Sciatic nerve (tissue), 2 donors: ENCODE measurements around the gene ACTG1. TPM values are rescaled to one million over a fixed set of nuclear protein-coding genes. Genes with fewer than 3 reads are reported as not detected.
A peak's percentile ranks its signal among the peaks of the same experiment; 100 is the strongest.
"Not testable (repeated sequence)": the region's sequence is repeated elsewhere in the genome, so short reads cannot be mapped to it uniquely, and the experiment has no call there.

Experiments used
- ATAC-seq: fragments of 200-7000 bp; cut with Tn5 transposase; one replicate; pipeline ENCODE4 v1.9.1; 2020; ENCODE audit warnings: mild to moderate bottlenecking, moderate library complexity
- DNase-seq: peaks from one replicate; pipeline ENCODE4 v3.0.0-alpha.2; 2020; ENCODE audit warnings: low spot score
- intact Hi-C: fragments of 100-400 bp; cut with DNase I; formaldehyde crosslinking; loops from one replicate; pipeline ENCODE4 v1.14.2; 2022
- total RNA-seq: library from RNA; stranded (reverse); fragmentation: NEBNext Ultra II Directional; extraction: Animal tissue kit (Norgen Biotek cat#: 25700); gene quantifications from one replicate; pipeline ENCODE4 v1.2.1, GENCODE V29; 2021
- donor health status: DM: no; HTN: no; CAD: no.
- donor health status: DM: no; HTN: no; CAD: no.

ACTG1 gene
- total RNA-seq, 1 donor from 2014 or later = 2,552 TPM

DNA sequence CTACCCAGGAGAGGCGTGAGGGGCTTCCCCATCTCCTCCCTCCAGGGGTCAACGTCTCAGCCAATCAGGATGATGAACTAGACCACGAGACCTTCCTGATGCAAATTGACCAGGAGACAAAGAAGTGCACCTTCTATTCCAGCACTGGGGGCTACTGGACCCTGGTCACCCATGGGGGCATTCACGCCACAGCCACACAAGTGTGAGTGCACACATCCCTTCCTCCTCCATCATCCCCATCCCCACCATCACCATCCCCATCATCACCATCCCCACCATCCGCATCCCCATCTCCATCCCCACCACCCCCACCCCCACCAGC lies 22.4 kb upstream of the ACTG1 start:
- ATAC-seq = no peak
- DNase-seq = no peak
- intact Hi-C loops = no loop called here

DNA sequence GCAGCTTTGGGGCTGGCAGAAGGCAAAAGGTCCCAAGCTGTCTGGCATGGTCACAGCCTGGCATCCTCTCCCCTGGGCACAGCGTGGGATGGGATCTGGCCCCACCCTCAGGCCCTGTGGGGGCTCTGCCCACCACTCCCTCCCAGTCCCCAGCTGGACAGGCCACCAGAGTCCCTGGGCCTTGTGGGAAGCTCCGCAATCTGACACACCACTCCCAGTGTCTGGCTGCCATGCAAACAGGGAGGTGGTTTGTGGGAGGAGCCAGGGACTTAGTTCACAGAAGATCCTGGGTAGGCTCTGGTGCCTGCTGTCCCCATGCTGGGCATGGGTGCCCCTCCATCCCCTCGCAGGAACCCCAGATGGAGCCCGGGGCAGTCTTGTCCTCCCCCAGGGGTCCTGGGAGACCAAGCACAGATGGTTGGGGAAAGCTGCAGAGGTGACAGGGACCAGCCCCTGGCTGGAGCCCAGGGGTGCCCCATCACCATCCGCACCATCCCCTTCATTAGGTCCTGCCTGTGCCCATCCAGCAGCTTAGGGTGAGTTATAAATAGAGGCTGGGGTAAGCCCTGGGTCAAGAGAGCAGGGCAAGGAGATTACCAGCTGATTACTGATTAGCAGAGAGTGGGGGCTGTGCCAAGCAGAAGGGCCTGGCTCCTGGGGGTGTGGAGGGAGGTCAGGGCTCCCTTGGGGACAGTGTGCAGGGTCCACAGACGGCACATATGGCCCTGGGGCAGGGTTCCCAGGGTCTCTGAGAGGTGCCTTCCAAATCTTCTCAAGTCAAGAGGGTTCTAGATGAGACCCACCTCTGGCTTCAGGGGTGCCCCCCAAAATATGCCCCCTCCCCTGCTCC lies 21.8 kb upstream of the ACTG1 start:
- intact Hi-C loops = no loop called here
- ATAC-seq (no peak), DNase-seq (no peak)

DNA sequence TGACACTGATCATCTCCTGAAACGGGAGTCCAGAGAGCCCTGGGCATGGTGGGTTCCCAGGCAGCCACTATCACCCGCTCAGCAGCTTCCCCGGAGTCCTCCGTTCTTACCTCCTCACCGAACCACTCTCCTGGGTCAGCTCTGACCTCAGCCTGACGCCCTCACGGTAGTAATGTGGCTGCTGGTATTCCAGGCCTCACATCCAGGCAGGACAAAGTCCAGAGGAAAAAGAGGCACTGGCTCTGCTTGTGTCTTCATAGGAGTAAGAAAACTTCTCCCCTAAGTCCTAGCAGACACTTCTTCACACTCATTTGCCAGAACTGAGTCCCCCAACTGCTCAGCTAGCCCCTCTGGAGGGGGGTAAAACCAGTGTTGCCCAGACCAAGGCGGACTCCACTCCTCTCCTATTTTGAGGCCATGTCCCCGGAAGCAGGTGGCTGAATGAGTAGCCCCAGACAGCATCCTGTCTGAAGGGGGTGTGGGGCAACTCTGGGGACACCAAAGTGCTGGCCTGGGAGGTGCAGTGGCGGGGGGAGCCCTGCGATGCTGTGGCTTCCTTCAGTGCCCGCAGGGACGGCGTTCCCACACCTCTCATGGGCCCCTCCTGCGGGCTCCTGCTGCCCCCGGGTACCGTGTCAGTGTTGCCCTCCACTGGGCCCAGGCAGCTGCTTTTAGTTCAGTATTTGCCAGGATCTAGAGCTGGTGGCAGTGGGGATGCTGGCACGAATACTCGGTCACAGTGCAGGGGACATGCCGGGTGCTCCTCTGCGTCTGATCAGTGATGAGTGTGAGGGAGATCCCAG lies 20.9 kb upstream of the ACTG1 start:
- DNase-seq = no peak
- intact Hi-C loops = no loop called here
- no peak for ATAC-seq

DNA sequence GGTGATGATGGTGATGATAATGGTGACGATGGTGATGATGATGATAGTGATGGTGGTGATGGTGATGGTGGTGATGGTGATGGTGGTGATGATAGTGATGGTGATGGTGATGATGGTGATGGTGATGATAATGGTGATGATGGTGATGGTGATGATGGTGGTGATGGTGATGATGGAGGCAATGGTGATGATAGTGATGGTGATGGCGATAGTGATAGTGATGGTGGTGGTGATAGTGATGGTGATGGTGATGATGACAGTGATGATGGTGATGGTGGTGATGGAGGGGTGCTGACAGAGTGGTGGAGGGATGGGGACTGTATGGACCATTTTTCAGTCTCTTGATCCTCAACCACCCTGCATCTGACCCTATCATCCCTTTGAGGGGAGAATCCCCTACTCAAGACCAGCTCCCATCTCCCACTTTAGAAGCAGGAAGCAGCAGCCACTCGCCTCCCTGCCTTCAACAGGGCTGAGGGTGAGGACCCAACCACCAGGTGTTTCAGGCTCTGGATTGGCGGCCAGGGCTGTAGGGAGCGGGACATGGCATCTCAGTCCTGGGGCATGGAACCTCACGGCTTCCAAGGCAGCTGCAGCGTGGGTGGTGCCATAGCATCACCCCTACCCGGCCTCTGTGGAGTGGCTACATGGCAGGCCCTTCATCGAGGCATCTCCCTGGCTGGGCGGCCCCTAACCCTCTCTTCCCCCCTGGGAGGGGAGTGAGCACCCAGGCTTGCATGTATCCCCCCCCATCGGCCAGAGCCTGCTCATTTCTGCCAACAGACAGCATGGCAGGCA lies 20.1 kb upstream of the ACTG1 start:
- intact Hi-C loops = no loop called here
- DNase-seq (no peak), ATAC-seq (no peak)

DNA sequence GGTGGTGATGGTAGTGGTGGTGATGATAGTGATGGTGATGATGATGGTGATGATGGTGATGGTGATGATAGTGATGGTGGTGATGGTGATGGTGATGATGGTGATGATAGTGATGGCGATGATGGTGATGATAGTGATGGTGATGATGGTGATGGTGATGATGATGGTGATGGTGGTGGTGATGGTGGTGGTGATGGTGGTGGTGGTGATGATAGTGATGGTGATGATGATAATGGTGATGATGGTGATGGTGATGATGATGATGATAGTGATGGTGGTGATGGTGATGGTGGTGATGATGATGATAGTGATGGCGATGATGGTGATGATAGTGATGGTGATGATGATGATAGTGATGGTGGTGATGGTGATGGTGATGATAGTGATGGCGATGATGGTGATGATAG lies 19.4 kb upstream of the ACTG1 start:
- DNase-seq, ATAC-seq, intact Hi-C loops: not testable (repeated sequence)

DNA sequence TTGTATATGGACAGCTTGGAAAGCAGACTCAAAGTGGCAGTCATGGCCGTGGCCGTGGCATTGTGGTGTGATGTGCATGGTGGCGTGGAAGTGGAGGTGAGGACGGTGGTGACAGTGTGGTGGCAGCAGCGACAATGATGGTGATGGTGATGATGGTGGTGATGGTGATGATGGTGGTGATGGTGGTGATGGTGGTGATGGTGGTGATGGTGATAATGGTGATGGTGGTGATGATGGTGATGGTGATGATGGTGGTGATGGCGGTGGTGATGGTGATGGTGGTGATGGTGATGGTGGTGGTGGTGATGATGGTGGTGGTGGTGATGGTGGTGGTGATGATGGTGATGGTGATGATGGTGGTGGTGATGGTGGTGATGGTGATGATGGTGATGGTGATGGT lies 18.4 kb upstream of the ACTG1 start:
- intact Hi-C loops, DNase-seq, ATAC-seq: not testable (repeated sequence)

DNA sequence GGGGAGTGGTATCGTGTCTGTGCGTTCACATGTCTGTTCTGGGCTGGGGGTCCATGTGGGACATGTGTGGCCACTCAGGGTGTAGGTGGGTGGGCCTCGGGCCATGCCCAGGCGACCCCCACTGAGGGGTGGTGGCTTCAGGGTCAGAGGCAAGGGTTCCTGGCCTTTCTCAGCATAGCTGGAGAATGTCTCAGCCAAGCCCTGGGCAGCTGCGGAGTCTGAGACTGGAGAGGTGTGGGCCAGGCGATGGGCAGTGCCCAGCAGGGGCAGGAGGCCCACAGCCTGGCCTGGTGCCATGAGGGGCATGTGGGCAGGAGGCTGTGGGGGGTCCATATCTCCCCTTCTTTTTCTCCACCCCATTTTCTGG lies 16.8 kb upstream of the ACTG1 start:
- intact Hi-C loops = no loop called here
- DNase-seq = no peak
- no peak for ATAC-seq

DNA sequence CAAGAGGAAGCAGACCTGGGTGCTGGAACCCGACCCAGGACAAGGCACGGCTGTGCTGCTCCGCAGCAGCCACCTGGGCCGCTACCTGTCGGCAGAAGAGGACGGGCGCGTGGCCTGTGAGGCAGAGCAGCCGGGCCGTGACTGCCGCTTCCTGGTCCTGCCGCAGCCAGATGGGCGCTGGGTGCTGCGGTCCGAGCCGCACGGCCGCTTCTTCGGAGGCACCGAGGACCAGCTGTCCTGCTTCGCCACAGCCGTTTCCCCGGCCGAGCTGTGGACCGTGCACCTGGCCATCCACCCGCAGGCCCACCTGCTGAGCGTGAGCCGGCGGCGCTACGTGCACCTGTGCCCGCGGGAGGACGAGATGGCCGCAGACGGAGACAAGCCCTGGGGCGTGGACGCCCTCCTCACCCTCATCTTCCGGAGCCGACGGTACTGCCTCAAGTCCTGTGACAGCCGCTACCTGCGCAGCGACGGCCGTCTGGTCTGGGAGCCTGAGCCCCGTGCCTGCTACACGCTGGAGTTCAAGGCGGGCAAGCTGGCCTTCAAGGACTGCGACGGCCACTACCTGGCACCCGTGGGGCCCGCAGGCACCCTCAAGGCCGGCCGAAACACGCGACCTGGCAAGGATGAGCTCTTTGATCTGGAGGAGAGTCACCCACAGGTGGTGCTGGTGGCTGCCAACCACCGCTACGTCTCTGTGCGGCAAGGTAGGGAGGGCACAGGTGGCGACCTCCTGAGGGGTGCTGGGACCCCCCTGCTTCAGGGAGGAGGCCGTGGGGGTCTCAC lies 16.2 kb upstream of the ACTG1 start:
- ATAC-seq (no peak), DNase-seq (no peak)
- intact Hi-C loops = no loop called here

DNA sequence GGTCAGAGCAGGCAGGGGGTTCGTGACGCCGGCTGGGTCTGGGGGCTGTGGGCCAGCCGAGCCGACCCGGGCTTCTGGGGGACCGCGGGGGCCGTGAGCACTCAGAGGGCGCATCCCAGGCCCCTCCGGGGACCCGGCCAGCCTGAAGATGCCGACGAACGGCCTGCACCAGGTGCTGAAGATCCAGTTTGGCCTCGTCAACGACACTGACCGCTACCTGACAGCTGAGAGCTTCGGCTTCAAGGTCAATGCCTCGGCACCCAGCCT lies 15.7 kb upstream of the ACTG1 start:
- no peak for DNase-seq
- intact Hi-C loops = no loop called here
- no peak for ATAC-seq

DNA sequence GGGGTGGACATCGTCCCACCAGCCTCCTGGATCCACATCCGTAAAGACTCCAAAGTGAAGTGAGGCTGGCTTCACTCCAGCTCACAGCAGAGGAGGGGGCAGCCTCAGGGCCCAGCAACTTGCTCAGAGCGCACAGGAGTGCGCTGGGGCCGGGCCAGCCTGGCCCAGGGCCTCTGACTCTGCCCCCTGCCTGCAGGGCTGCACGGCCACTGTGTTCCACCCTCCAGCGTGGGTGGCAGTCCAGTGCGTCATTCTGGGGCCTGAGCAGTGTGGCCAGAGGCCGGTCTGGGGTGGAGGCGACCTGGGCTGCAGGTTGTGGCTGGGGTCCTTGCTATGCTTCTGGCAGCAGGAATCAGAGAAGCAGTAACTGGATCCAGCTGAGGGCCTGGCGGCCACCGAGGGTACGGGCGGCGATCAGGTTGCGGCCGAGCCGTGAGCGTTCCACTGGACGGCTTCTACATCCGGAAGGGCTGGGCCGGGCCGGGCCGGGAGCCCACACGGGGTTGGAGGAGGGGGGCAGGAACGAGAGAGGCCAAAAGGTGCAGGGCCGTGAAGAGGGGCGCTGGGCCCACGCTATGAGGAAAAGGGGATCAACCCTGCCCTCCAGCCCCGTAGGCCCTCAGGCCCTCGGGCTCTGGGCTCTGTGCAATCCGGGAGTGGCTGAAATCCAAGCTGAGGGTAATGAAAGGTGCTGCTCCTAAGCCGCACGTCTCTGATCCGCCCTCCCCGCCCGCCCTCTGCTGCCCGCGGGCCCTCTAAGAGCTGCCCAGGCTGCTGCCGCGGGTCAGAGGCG lies 15.2 kb upstream of the ACTG1 start, which contains the start of gene FSCN2:
Gene FSCN2, plus strand, starts transcription at position 787 of the 793 bp plus-strand sequence. CDS start 155 bp downstream, outside the sequence.
- intact Hi-C loops = no loop called here
- DNase-seq (no peak), ATAC-seq (peak; percentile 26)

DNA sequence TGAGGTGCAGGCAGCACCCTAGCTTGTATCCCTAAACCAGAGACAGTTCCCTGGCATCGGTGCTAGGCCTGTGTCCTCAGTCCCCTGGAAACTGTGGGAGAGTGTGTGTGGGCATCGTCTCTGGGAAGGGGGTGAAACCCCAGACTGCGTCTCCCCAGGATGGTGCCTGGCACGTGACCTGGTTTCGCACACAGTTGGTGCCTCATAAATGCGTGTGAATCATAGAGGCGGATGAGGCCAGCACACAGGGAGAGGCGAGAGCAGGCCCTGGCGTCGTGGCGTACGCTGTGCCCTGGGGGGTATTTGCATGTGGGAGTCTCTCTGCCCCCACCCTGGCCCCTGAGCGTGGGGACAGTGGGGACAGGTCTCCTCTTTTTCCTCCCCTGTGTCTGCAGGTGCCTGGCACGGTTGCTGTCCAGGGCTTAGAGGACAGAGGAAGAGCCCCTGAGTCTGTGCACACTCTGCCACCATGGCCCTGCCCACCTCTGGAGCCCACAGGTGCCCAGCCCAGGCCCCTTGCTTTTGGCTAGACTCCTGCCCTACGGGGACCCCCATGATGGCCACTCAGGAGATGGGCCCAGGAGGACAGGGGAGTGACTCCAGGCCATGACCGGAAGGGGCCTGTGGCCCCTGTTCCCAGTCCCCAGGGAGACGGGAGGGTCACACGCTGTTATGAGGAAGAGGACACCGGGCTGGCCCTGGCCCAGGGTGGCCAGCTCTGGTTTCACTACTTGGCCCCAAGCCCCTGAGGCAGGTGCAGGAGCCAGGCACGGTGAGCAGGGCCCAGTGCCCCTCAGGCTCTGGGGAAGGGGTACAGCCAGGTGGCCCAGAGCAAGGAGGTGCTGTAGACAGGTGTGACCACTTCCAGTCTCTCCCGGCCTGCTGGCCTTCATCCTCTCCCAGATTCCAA lies 14.3 kb upstream of the ACTG1 start:
- DNase-seq = no peak
- intact Hi-C loops = no loop called here
- no peak for ATAC-seq

DNA sequence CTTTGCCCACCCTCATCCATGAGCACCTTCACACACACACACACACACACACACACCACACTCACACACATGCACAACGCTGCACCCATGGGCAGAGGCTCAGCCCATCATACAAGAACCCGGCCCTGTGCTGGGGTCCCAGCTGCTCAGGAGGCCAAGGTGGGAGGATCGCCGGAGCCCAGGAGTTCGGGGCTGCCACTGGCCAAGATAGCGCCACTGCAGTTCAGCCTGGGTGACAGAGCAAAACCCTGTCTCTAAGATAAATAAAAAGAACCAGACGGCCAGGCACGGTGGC lies 12.2 kb upstream of the ACTG1 start:
- ATAC-seq (no peak), DNase-seq (no peak)
- intact Hi-C loops = no loop called here

DNA sequence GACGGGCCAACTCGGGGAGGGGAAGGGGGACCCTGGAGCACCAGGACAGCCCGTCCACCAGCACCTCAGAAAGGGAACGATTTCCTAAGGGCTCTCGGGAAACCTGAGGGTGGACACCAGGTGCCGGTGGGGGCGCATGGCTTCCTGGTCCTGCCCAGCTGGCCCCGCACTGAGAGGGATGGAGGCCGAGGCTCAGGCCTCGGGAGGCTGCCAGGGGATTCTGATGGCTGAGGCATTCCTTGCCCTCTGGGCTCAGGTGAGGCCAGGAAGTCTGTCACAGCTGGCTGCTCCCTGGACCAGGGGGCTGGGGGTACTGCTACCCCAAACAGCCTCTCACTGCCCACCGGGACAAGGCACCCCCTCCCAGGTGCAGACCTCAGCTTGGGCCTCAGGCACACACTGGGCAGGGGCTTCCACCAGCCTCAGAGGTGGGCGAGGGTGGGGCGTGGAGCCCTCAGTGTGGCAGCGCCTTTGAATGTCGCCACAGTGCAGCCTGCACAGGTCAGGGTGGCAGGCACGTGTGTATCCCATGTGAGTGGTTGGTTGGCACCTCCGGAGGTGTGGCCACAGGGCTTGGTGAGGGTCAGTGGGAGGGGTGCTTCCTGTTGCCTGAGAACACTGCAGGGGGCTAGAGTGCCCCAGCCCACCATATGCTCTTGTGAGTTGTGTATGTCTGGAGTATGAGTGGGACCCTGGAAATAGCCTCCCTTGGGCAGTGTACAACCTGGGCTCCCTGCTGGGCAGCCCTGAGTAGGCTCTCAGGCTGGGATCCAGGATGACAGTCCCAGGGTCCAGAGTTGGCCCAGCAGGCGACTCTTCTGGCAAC lies 11.7 kb upstream of the ACTG1 start:
- ATAC-seq (no peak), DNase-seq (no peak)
- intact Hi-C loops = no loop called here

DNA sequence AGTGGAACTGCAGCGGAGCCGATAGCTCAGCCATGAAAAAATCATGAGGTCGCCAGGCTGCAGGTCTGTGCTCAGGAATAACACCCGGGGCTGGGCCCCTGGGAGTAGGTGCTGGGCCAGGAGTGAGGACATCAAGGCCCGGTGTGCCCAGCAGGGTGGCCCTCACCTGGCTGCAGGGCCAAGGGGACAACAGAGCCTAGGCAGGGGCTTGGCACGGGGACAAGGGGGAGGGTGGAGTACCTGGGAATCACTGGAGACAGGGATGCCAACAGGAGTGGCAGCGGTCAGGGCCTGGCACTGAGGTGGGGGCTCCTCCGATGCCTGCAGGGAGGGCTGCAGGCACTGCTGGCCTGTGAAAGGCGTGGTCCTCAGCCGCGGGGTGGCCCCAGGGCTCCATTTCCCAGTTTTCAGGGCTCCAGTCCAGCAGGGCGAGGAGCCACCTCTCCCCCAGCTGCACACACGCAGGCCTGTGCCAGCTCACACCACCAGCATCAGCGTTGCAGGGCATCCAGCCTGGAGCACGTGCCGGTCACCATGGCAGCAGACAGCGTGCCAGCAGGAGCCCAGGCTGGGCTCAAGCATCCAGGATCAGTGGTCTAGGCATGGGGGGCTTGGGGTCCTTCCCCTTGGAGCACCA lies 10.9 kb upstream of the ACTG1 start:
- no peak for DNase-seq
- ATAC-seq = no peak
- intact Hi-C loops = no loop called here

DNA sequence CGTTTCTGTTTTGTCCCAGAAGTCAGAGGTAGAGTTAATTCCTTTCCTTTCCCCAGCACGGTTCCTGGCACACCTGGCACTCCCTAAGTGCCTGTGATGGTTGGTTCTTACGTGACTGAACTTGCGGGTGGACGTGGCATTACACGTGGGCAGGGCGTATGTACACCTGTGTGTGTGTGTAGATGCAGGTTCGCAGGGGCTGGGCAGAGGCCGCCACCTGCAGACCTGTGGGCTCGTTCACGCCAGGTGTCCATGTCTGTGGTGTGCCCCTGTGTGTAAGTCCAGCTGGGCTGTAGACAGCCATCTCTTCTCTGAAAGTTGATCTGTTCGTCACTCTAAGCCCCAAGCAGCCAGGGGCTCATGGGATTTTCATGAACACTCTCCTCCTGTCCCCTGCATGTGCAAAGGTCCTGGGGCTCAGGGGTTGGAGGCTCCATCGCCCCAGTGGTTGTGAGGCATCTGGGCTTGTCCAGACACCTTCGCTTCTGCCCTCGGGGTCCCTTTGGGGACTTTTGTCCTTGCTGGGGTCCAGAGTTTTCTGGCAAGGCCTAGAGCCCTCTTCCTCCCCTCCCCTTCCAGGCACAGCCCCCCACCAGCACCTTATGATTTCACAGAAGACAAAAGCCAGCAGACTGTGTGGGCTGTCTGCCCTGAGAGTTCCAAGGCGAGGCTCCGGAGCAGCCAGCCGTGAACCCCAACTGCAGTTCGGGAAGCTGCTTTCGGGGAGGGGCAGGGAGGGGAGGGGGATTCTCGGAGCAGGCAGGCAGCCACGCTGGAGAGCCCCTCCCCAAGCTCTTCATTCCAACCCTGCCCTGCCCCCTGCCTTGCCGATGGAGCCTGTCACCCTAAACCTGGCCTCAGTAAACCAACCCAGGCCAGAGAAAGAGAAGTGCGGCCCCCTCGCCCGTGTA lies 10.1 kb upstream of the ACTG1 start:
- no peak for ATAC-seq
- intact Hi-C loops = no loop called here
- DNase-seq = no peak
